ENCODE measurements around the gene TEAD4. TPM values are rescaled to one million over a fixed set of nuclear protein-coding genes. Genes with fewer than 3 reads are reported as not detected.

Gene TEAD4
- total RNA-seq, 1 experiment from 2014 or later, result 47.7 TPM

DNA sequence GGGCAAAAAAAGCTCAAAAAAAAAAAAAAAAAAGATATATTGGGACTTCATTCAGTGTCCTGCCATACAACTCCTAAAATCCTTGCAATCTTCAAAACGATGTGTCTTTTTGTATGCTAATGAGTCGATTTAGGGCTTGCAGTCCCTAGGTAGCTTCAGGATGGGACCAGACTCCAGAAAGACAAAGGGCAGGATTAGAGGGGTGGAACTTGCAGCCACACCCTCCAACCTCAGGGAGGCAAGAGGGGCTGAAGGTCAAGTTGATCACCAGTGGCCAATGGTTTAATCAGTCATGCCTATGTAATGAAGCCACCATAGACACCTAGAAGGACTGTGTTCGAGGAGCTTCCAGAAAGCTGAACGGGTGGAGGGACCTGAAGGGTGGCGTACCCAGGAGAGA, 29.3 kb downstream of the TEAD4 start:
- Histone ChIP-seq H3K4me2 (no peak overlapping the region), H3F3A (ENCODE audit: insufficient read depth, low read depth) (0 out of 2 replicates have a peak, but pooled peaks cover 6% of the 10 kb centered on the region), H2AFZ (no peak overlapping the region), H3K4me1 (replicated peaks; ENCODE audit: insufficient read depth) (no peaks in the 10 kb centered on the region), H3K27ac (no peak overlapping the region), H3K9me2 (ENCODE audit: insufficient read depth) (no peaks in the 10 kb centered on the region), H3K79me2 (ENCODE audit: low read depth) (0 out of 2 replicates have a peak, but pooled peaks cover 3% of the 10 kb centered on the region), H3K9me3 (ENCODE audit: insufficient read depth, low read depth) (no peaks in the 10 kb centered on the region), H3K4me3 (no peak overlapping the region), H3K27me3 (ENCODE audit: insufficient read depth, low read depth) (no peaks in the 10 kb centered on the region), H4K20me1 (ENCODE audit: insufficient read depth) (no peaks in the 10 kb centered on the region), H3K36me3 (ENCODE audit: low read depth) (no peaks in the 10 kb centered on the region)
- DNase-seq, result no peak
- POLR2A ChIA-PET (ENCODE audit: unreplicated experiment), result no interaction called here
- intact Hi-C loops (cut with micrococcal nuclease; ENCODE audit: unreplicated experiment), result no loop called here
- CTCF ChIA-PET, result no interaction called here
- no peak for TF ChIP-seq EZH2 (IDR thresholded peaks at IDR 0.05; ENCODE audit: low read depth)
- TF ChIP-seq, protein P1, sequence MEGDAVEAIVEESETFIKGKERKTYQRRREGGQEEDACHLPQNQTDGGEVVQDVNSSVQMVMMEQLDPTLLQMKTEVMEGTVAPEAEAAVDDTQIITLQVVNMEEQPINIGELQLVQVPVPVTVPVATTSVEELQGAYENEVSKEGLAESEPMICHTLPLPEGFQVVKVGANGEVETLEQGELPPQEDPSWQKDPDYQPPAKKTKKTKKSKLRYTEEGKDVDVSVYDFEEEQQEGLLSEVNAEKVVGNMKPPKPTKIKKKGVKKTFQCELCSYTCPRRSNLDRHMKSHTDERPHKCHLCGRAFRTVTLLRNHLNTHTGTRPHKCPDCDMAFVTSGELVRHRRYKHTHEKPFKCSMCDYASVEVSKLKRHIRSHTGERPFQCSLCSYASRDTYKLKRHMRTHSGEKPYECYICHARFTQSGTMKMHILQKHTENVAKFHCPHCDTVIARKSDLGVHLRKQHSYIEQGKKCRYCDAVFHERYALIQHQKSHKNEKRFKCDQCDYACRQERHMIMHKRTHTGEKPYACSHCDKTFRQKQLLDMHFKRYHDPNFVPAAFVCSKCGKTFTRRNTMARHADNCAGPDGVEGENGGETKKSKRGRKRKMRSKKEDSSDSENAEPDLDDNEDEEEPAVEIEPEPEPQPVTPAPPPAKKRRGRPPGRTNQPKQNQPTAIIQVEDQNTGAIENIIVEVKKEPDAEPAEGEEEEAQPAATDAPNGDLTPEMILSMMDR (conservative IDR thresholded peaks at IDR 0.05), result no peak
- BruUV-seq (replicated peaks), result no TSS peak

DNA sequence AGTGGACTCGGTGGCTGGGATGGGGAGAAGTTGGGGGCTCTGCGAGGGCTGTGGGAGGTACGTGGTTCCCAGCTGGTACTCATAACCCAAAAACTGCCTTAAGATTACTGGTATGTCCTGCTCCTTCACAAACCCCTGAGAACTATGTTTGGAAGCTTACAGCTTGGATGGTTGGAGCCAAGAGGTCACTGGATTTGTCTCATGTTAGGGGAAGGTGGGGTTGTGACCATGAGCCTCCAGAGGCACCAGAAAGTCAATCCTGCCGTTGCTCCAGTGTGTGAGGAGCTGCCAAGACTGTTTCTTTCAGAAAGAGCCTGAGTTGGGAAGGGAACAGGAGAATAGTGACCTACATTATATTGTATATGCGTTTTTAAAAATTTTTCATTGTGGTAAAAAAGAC, 33.5 kb downstream of the TEAD4 start:
- H3K27me3 ChIP-seq (ENCODE audit: insufficient read depth, low read depth), result no peaks in the 10 kb centered on the region
- H3K4me3 ChIP-seq, result no peak overlapping the region
- no peaks in the 10 kb centered on the region for H4K20me1 ChIP-seq (ENCODE audit: insufficient read depth)
- H3K4me1 ChIP-seq (replicated peaks; ENCODE audit: insufficient read depth), result no peaks in the 10 kb centered on the region
- POLR2A ChIA-PET (ENCODE audit: unreplicated experiment), result no interaction called here
- no peaks in the 10 kb centered on the region for H3K9me3 ChIP-seq (ENCODE audit: insufficient read depth, low read depth)
- TF ChIP-seq EZH2 (IDR thresholded peaks at IDR 0.05; ENCODE audit: low read depth), result no peak
- TF ChIP-seq, protein P1 (conservative IDR thresholded peaks at IDR 0.05), result no peak
- DNase-seq, result no peak
- no peak overlapping the region for H3K27ac ChIP-seq
- no peaks in the 10 kb centered on the region for H3K9me2 ChIP-seq (ENCODE audit: insufficient read depth)
- no peak overlapping the region for H3K4me2 ChIP-seq
- intact Hi-C loops (cut with micrococcal nuclease; ENCODE audit: unreplicated experiment), result no loop called here
- no peaks in the 10 kb centered on the region for H3K36me3 ChIP-seq (ENCODE audit: low read depth)
- no peaks in the 10 kb centered on the region for H3F3A ChIP-seq (ENCODE audit: insufficient read depth, low read depth)
- no peaks in the 10 kb centered on the region for H3K79me2 ChIP-seq (ENCODE audit: low read depth)
- H2AFZ ChIP-seq, result no peak overlapping the region
- BruUV-seq (replicated peaks), result no TSS peak
- CTCF ChIA-PET, result no interaction called here

DNA sequence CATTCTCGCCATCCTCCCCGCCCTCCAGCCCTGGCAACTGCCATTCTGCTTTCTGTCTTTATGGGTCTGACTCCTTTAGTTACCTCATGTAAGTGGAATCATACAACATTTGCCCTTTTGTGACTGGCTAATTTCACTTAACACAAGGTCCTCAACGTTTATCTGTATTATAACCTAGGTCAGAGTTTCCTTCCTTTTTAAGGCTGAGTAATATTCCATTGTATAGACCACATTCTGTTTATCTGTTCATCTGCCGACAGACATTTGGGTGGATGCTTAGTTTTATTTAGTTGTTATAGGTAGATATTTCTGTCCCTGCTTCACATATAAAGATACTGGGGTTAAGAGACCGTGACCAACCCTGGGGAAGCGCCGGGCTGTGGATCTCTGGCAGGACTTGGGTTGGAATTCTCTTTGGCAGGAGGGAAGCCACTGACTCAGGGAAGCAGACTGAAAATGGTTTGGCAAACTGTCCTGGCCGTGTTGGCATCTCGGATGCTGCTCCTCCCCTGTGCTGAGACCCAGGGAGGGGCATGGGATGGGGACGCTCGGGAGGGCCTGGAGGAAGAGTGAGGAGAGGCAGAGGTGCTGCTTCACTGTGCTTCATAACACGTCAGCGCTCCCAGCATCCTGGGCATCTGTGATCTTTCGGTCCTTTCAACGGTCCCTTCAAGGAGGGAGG, 38.9 kb downstream of the TEAD4 start:
- CTCF ChIA-PET, result no interaction called here
- POLR2A ChIA-PET (ENCODE audit: unreplicated experiment), result no interaction called here

More for the DNA sequence above, 38.9 kb downstream of the TEAD4 start:
- H4K20me1 ChIP-seq (ENCODE audit: insufficient read depth), result peaks cover 7% of the 10 kb centered on the region
- H2AFZ ChIP-seq, result no peak overlapping the region
- BruUV-seq (replicated peaks), result no TSS peak
- no peak overlapping the region for H3K4me2 ChIP-seq
- no peak overlapping the region for H3K4me3 ChIP-seq
- TF ChIP-seq, protein P1 (conservative IDR thresholded peaks at IDR 0.05), result no peak
- no peak for TF ChIP-seq EZH2 (IDR thresholded peaks at IDR 0.05; ENCODE audit: low read depth)
- H3K9me2 ChIP-seq (ENCODE audit: insufficient read depth), result no peaks in the 10 kb centered on the region
- no peaks in the 10 kb centered on the region for H3K36me3 ChIP-seq (ENCODE audit: low read depth)
- H3K9me3 ChIP-seq (ENCODE audit: insufficient read depth, low read depth), result no peaks in the 10 kb centered on the region
- H3K27ac ChIP-seq, result no peak overlapping the region
- intact Hi-C loops (cut with micrococcal nuclease; ENCODE audit: unreplicated experiment), result no loop called here
- DNase-seq, result no peak
- H3K4me1 ChIP-seq (replicated peaks; ENCODE audit: insufficient read depth), result no peaks in the 10 kb centered on the region
- no peaks in the 10 kb centered on the region for H3K79me2 ChIP-seq (ENCODE audit: low read depth)
- no peaks in the 10 kb centered on the region for H3K27me3 ChIP-seq (ENCODE audit: insufficient read depth, low read depth)
- H3F3A ChIP-seq (ENCODE audit: insufficient read depth, low read depth), result 0 out of 2 replicates have a peak, but pooled peaks cover 4% of the 10 kb centered on the region

All from PC-9 (cell line).